ENCODE measurements around the gene IRF9.

Gene IRF9

GRCh38 chr14:24132061-24132685 lies 28.9 kb upstream of the IRF9 start:
- DNase-seq: peak in 2 of 4 experiments; percentile 11 to 17

GRCh38 chr14:24132976-24133375 lies 28.1 kb upstream of the IRF9 start:
- DNase-seq: no peak

- no peak for DNase-seq
Observed at GRCh38 chr14:24133735-24134134, 27.3 kb upstream of the IRF9 start.

- no peak for DNase-seq
Observed at GRCh38 chr14:24135584-24135833, 25.6 kb upstream of the IRF9 start.

GRCh38 chr14:24135834-24136683 lies 25.0 kb upstream of the IRF9 start, which contains the start of gene PSME1:
TSS of gene PSME1 (plus strand) at chr14:24136194. CDS start at chr14:24136263, 69 bp downstream.
- DNase-seq: peak; percentile 89 to 92 (median 91)

GRCh38 chr14:24136684-24137528 lies 24.2 kb upstream of the IRF9 start:
- DNase-seq: no peak

GRCh38 chr14:24137529-24138395 lies 23.3 kb upstream of the IRF9 start:
- DNase-seq: no peak

- DNase-seq: no peak
Observed at GRCh38 chr14:24138396-24139271, 22.4 kb upstream of the IRF9 start.

GRCh38 chr14:24139272-24139934 lies 21.7 kb upstream of the IRF9 start:
- DNase-seq: no peak

GRCh38 chr14:24141097-24141880 lies 19.8 kb upstream of the IRF9 start, which contains the start of gene EMC9:
TSS of gene EMC9 (minus strand) at chr14:24141591. CDS start at chr14:24141304, 287 bp downstream.
- peak; percentile 97 to 99 (median 98) for DNase-seq

GRCh38 chr14:24143511-24143910 lies 17.6 kb upstream of the IRF9 start:
- DNase-seq: no peak

- DNase-seq: no peak
Observed at GRCh38 chr14:24144451-24144850, 16.6 kb upstream of the IRF9 start.

GRCh38 chr14:24145219-24145618 lies 15.8 kb upstream of the IRF9 start:
- DNase-seq: no peak

- no peak for DNase-seq
Observed at GRCh38 chr14:24145690-24146452, 15.2 kb upstream of the IRF9 start.

- DNase-seq: peak; percentile 63 to 93 (median 72)
Observed at GRCh38 chr14:24146453-24146977, 14.6 kb upstream of the IRF9 start, which contains the start of gene PSME2. TSS of gene PSME2 (minus strand) at chr14:24146610. CDS start at chr14:24146581, 29 bp downstream.

GRCh38 chr14:24146978-24147760 lies 13.9 kb upstream of the IRF9 start, which contains the start of gene RNF31:
TSS of gene RNF31 (plus strand) at chr14:24147498. CDS start at chr14:24147699, 201 bp downstream.
- DNase-seq: peak; percentile 92 to 96 (median 94)

- DNase-seq: no peak
Observed at GRCh38 chr14:24147761-24148428, 13.2 kb upstream of the IRF9 start.
